ENCODE measurements around the gene SORBS2.

SORBS2 gene

DNA sequence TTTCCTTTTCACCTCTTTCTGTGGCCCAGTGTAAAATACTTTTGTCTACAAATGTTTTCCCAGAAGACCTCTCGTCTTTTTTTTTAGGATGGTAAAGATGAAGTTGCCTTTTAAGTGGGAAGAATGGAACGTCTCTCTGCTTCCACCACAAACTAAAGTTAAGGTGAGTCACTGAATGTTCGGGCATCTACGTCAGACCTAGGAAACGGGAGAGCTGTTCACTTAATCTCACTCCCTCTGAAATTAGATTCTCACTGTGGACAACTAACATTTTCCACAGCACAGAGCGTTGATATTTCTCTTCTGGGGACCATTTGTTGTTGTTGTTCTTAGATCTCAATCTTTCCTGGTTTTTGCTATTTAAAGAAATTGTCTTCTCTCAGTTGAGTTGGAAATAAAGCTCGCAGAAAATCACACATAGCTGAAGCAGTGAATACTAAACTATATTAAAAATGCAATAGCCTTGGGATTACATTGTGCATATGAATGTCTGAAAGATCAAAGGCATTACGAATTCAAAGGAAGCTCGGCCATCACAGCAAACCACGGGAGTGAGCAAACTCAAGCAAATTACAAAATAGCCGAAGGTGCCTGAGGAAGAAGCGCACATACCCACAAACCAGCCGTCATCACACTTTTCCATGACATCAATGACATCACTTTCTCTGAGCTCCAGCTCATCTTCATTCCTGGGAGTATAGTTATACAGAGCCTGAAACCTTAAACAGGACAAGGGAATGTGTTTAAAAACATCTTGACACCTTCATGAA is 222.7 kb downstream of the SORBS2 start:
- DNase-seq (ENCODE audit: insufficient read length, low spot score) (no peak), FAIRE-seq (peak; percentile 33)
- no peak for TF ChIP-seq POLR2A (IDR thresholded peaks at IDR 0.05; ENCODE audit: low read depth, low read length)
- TF ChIP-seq PAX5 (IDR thresholded peaks at IDR 0.05; ENCODE audit: insufficient read depth, low read length, severe bottlenecking) = no peak
- no peak for TF ChIP-seq TAF1 (IDR thresholded peaks at IDR 0.05; ENCODE audit: low read depth, low read length)
- no peak for TF ChIP-seq POU2F2 (IDR thresholded peaks at IDR 0.05; ENCODE audit: low read depth, low read length)
- TF ChIP-seq POLR2AphosphoS5 (IDR thresholded peaks at IDR 0.05; ENCODE audit: low read depth, low read length) = no peak
- TF ChIP-seq SPI1 (IDR thresholded peaks at IDR 0.05; ENCODE audit: low read depth, low read length) = no peak

DNA sequence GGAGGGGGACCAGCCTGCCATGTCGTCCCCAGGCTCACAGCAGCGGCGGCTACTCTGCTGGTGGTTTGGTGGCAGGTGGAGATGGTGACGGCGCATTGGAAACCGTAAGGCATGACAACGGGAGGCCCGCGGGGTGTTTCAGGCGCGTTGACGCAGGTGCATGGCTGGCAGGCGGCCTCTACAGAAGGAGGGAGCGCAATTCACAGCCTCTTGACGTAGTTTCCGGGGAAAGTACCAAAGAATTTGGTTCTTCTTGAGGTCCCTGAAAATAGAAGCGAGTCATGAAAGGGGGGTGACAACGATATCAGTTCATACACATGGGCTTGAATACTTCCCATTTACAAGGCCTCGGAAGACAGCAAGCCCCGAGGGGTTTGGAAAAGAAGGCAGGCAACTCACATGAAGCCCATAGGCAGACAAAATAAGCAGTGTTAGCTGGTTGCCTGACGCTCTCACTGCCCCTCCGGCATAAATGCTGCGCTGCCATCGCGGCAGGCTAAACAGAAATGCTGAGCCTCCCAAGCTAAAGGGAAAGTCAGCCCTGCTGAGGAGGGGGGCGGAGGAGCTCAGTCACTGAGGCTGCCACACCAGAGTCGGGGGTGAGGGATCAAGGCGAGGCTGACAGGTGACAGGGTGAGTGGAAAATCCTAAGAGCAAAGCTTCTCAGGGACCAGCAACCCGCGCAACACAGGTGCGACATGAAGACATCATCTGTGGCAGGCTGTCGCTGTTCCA is 224.4 kb downstream of the SORBS2 start:
- peak; percentile 94 for FAIRE-seq

DNA sequence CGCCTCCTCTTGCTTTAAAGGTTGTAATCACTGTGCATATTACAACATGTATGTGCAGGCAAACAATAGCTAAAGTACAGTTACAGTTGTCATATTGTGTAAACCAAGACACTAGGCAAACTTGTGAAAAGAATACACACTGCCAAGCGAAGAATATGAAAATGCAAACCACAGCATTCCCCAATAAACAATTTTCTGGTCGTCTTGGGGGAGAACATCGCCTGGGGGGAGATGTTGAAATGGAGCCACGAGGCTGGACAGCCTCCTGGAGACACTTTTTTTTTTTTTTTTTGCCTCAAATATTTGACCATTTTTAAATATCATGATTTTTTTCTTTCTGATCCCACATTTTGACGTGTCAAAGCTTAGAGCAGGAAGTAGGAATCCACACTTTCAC is 225.0 kb downstream of the SORBS2 start:
- DNase-seq (ENCODE audit: insufficient read length, low spot score) = no peak
- peak; percentile 74 for FAIRE-seq
- TF ChIP-seq SPI1 (IDR thresholded peaks at IDR 0.05; ENCODE audit: low read depth, low read length) (no peak), POLR2AphosphoS5 (IDR thresholded peaks at IDR 0.05; ENCODE audit: low read depth, low read length) (0 out of 2 replicates have a peak, but pooled peaks have one; percentile 6)

More for the DNA sequence above, 224.4 kb downstream of the SORBS2 start:
- no peak; the same call in 1 of the 2 replicates for TF ChIP-seq TAF1 (IDR thresholded peaks at IDR 0.05; ENCODE audit: low read depth, low read length)
- TF ChIP-seq POLR2AphosphoS5 (IDR thresholded peaks at IDR 0.05; ENCODE audit: low read depth, low read length) = peak; percentile 38; the same call in 1 of the 2 replicates
- TF ChIP-seq POU2F2 (IDR thresholded peaks at IDR 0.05; ENCODE audit: low read depth, low read length) = 0 out of 2 replicates have a peak, but pooled peaks have one; percentile 12
- TF ChIP-seq SPI1 (IDR thresholded peaks at IDR 0.05; ENCODE audit: low read depth, low read length) = no peak
- TF ChIP-seq PAX5 (IDR thresholded peaks at IDR 0.05; ENCODE audit: insufficient read depth, low read length, severe bottlenecking) = no peak
- peak; percentile 72; the same call in 1 of the 2 replicates for TF ChIP-seq POLR2A (IDR thresholded peaks at IDR 0.05; ENCODE audit: low read depth, low read length)
- peak; percentile 47 for DNase-seq (ENCODE audit: insufficient read length, low spot score)

DNA sequence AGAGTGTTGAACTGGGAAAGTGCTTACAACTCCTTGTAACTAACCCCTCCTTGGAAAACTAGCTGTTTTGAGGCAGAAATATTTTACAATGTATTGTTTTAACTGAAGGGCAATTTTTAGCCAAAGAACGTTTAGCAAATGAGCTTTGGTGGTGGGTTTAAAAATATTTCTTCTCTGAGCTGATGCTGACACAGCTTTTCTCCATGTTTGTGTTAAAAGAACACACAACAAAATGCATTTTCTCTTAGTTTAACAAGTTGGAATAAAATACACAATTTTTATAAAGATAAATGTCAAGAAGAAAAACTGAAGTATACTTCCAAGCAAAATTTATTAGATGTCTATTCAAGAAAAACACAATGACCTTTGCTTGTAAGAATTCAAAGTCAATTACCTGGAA is 226.8 kb downstream of the SORBS2 start:
- FAIRE-seq = no peak

DNA sequence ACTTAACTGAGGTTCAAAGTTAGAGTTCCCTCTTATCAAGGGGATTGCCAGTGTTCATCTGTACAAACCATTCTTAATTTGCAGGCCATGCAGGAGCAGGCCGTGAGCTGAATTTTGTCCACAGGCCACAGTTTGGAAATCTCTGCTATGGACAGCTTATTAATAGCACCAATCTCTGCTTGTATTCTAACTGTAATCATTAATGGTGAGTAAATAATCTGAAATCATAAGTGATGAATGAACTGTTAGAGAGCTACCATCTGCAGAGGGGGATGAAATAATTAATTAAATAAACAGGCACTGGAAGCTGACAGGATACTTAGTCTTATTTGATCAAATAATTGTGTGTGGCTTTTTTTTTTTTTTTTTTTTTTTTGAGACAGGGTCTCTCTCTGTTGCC is 228.2 kb downstream of the SORBS2 start:
- no peak for DNase-seq (ENCODE audit: insufficient read length, low spot score)
- TF ChIP-seq POLR2AphosphoS5 (IDR thresholded peaks at IDR 0.05; ENCODE audit: low read depth, low read length) = no peak
- no peak for TF ChIP-seq POU2F2 (IDR thresholded peaks at IDR 0.05; ENCODE audit: low read depth, low read length)
- TF ChIP-seq SPI1 (IDR thresholded peaks at IDR 0.05; ENCODE audit: low read depth, low read length) = no peak
- TF ChIP-seq TAF1 (IDR thresholded peaks at IDR 0.05; ENCODE audit: low read depth, low read length) = no peak
- TF ChIP-seq POLR2A (IDR thresholded peaks at IDR 0.05; ENCODE audit: low read depth, low read length) = no peak
- no peak for TF ChIP-seq PAX5 (IDR thresholded peaks at IDR 0.05; ENCODE audit: insufficient read depth, low read length, severe bottlenecking)
- no peak for FAIRE-seq

More for the DNA sequence above, 226.8 kb downstream of the SORBS2 start:
- DNase-seq (ENCODE audit: insufficient read length, low spot score) = no peak
- TF ChIP-seq PAX5 (IDR thresholded peaks at IDR 0.05; ENCODE audit: insufficient read depth, low read length, severe bottlenecking) = no peak
- no peak for TF ChIP-seq POLR2A (IDR thresholded peaks at IDR 0.05; ENCODE audit: low read depth, low read length)
- no peak for TF ChIP-seq POU2F2 (IDR thresholded peaks at IDR 0.05; ENCODE audit: low read depth, low read length)
- TF ChIP-seq TAF1 (IDR thresholded peaks at IDR 0.05; ENCODE audit: low read depth, low read length) = no peak
- TF ChIP-seq POLR2AphosphoS5 (IDR thresholded peaks at IDR 0.05; ENCODE audit: low read depth, low read length) = no peak
- TF ChIP-seq SPI1 (IDR thresholded peaks at IDR 0.05; ENCODE audit: low read depth, low read length) = no peak

DNA sequence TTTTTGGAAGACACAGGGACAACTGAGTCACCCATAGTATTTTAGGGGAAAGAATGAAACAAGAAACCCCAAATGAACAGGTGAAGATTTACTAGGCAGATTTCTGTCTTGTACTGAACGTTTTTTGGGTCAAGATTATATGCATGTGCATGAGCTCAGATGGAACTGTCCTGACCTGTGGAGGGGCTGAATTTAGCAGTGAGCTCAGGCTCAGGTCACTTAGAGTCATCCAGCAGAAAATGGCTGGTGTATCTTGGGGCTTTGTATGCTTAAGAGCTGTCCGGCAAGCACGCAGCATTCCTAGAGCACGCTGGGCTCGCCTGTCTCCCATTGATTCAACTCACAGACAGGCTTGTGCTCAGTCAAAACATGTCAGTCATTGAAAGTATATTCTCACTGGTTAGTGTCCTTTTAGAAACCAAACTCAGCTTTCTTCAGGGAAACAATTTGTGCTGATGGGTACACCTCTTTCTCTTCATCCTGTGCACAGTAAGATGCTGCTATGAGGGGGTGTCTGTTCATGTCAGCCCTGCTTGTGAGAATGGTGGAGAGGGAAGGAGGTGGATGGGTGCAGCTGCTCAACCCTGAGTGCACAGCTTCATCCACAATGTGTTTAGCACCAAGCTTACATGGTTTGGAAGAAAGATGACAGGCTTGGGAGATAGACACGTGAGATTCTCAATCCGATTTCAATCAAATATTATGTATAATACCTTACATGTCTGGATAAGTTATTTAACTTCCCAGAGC is 229.2 kb downstream of the SORBS2 start:
- FAIRE-seq (no peak), DNase-seq (ENCODE audit: insufficient read length, low spot score) (no peak)
- no peak for TF ChIP-seq TAF1 (IDR thresholded peaks at IDR 0.05; ENCODE audit: low read depth, low read length)
- no peak for TF ChIP-seq PAX5 (IDR thresholded peaks at IDR 0.05; ENCODE audit: insufficient read depth, low read length, severe bottlenecking)
- TF ChIP-seq POU2F2 (IDR thresholded peaks at IDR 0.05; ENCODE audit: low read depth, low read length) = no peak
- TF ChIP-seq POLR2A (IDR thresholded peaks at IDR 0.05; ENCODE audit: low read depth, low read length) = no peak
- TF ChIP-seq SPI1 (IDR thresholded peaks at IDR 0.05; ENCODE audit: low read depth, low read length) = no peak
- TF ChIP-seq POLR2AphosphoS5 (IDR thresholded peaks at IDR 0.05; ENCODE audit: low read depth, low read length) = no peak

DNA sequence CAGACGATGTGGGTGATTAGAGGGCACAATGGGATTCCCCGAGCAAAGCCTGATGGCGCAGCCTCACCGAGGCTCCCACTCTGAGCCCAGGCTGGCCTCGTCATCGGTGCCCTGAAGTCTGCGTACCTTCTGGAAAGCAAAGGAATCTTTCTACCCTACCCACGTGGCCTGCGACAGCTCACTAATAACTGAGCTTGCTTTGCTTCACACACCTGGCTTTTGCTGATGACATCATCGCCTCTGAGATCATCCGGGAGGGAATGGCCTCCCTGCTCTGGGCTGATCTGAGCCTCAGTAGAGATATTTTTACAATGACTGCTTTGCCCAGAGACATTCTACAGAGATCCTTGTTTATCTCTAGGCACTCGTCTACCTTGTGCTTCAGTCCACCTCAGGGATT is 231.3 kb downstream of the SORBS2 start:
- TF ChIP-seq POLR2A (IDR thresholded peaks at IDR 0.05; ENCODE audit: low read depth, low read length) (no peak), POU2F2 (IDR thresholded peaks at IDR 0.05; ENCODE audit: low read depth, low read length) (no peak), POLR2AphosphoS5 (IDR thresholded peaks at IDR 0.05; ENCODE audit: low read depth, low read length) (no peak), SPI1 (IDR thresholded peaks at IDR 0.05; ENCODE audit: low read depth, low read length) (no peak), PAX5 (IDR thresholded peaks at IDR 0.05; ENCODE audit: insufficient read depth, low read length, severe bottlenecking) (no peak), TAF1 (IDR thresholded peaks at IDR 0.05; ENCODE audit: low read depth, low read length) (no peak)
- no peak for DNase-seq (ENCODE audit: insufficient read length, low spot score)
- FAIRE-seq = no peak

DNA sequence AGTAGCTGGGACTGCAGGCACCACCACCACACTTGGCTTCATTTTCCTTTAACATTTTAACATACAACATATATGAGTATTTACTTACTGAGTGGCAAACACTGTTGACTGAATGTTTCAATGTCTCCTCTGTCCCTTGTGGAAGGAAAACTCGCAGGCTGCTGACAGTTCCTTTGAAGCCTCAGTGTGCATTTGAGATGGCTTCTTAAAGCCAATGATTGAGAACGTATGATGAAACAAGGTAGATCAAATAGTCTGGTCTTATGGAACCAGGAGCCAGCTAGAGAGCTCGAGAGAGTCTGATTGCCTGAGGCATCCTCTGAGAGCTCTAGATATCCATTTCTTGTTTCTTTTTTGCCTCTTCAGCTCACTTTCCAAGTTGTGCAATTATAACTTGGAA is 233.7 kb downstream of the SORBS2 start:
- DNase-seq (ENCODE audit: insufficient read length, low spot score) (no peak), FAIRE-seq (no peak)
- TF ChIP-seq POLR2A (IDR thresholded peaks at IDR 0.05; ENCODE audit: low read depth, low read length) (no peak), PAX5 (IDR thresholded peaks at IDR 0.05; ENCODE audit: insufficient read depth, low read length, severe bottlenecking) (no peak), SPI1 (IDR thresholded peaks at IDR 0.05; ENCODE audit: low read depth, low read length) (no peak)

All from GM12891 (cell line).